HFFc6 (cell line): Measurements from ENCODE around the gene FAM168B. TPM values are rescaled to one million over a fixed set of nuclear protein-coding genes. Genes with fewer than 3 reads are reported as not detected.

Experiments used
- DNase-seq: peaks from one replicate; pipeline ENCODE4 v3.0.0-alpha.2; 2018
- H3K27ac Mint-ChIP-seq: 2 replicates; pipeline ENCODE4 v1.8.0; 2020; ENCODE audit warnings: mild to moderate bottlenecking, mixed read lengths
- H3K27me3 Mint-ChIP-seq: 2 replicates; pipeline ENCODE4 v1.8.0; 2021; ENCODE audit warnings: mild to moderate bottlenecking, moderate library complexity, mixed read lengths; ENCODE audit not compliant: insufficient read depth
- H3K36me3 Mint-ChIP-seq: 2 replicates; pipeline ENCODE4 v1.8.0; 2021; ENCODE audit warnings: low read depth, mixed read lengths
- H3K4me1 Mint-ChIP-seq: 2 replicates; pipeline ENCODE4 v1.8.0; 2020; ENCODE audit warnings: low read depth, mixed read lengths
- H3K4me3 Mint-ChIP-seq: 2 replicates; pipeline ENCODE4 v1.8.0; 2020; ENCODE audit warnings: mild to moderate bottlenecking, moderate library complexity, mixed read lengths
- H3K9me3 Mint-ChIP-seq: 2 replicates; pipeline ENCODE4 v1.8.0; 2020; ENCODE audit warnings: mild to moderate bottlenecking, mixed read lengths
- total RNA-seq, 6 experiments: library from RNA; stranded (reverse); fragmentation: NEBNext Ultra II Directional; extraction: Animal tissue kit (Norgen Biotek cat#: 25700); gene quantifications; 2 replicates in 1 of 6; 3 replicates in 5 of 6; pipeline ENCODE4 v1.2.3, GENCODE V29; 2021
- TF ChIP-seq, protein P1 (sequence below): fragments of 200-600 bp; sonication (generic); IDR thresholded peaks from 2 replicates; pipeline ENCODE4 v1.5.0; 2021; ENCODE audit warnings: antibody characterized with exemption, mild to moderate bottlenecking

Gene FAM168B
- total RNA-seq, 6 experiments from 2014 or later: 87.2 to 103 (median 95.3) TPM

DNA sequence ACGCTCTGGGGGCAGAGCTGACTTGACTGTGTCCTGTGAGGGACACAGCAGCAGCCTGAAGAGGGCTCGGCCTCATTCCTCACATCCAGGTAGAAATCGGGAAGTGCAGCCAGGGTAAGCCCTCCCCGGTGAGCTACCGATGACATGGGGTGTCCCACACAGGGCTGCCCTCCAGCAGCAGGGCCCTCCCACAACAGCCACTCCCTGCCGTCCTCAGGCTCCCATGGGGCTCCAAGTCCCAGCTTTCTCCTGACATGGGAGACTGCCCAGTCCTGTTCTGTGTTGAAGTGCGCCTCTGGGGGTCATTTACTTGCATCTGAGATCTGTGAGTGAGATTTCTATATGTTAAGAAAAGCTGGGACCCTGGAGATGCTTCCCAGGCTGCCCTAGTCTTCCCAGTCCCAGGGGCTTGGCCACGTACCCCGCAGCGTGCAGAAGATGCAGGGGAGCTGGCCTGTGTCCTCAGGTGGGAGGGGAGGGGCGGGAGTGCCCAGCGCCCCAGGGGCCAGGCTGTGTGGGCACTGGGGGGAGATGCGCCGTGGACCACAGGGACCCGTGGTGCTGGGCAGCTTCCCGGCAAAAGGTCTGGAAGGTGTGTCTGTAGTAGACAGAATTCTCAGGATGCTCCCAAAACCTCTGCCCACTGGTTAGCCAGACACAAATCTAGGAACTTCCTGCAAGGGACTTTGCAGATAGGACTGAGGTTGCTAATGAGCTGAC, 87.9 kb downstream of the FAM168B start:
- Mint-ChIP-seq H3K36me3 (no peaks in the 10 kb centered on the region), H3K27me3 (peaks cover 15% of the 10 kb centered on the region), H3K4me1 (no peaks in the 10 kb centered on the region), H3K4me3 (no peak overlapping the region), H3K9me3 (no peaks in the 10 kb centered on the region), H3K27ac (no peak overlapping the region)
- TF ChIP-seq, protein P1, sequence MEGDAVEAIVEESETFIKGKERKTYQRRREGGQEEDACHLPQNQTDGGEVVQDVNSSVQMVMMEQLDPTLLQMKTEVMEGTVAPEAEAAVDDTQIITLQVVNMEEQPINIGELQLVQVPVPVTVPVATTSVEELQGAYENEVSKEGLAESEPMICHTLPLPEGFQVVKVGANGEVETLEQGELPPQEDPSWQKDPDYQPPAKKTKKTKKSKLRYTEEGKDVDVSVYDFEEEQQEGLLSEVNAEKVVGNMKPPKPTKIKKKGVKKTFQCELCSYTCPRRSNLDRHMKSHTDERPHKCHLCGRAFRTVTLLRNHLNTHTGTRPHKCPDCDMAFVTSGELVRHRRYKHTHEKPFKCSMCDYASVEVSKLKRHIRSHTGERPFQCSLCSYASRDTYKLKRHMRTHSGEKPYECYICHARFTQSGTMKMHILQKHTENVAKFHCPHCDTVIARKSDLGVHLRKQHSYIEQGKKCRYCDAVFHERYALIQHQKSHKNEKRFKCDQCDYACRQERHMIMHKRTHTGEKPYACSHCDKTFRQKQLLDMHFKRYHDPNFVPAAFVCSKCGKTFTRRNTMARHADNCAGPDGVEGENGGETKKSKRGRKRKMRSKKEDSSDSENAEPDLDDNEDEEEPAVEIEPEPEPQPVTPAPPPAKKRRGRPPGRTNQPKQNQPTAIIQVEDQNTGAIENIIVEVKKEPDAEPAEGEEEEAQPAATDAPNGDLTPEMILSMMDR: no peak
- no peak for DNase-seq

DNA sequence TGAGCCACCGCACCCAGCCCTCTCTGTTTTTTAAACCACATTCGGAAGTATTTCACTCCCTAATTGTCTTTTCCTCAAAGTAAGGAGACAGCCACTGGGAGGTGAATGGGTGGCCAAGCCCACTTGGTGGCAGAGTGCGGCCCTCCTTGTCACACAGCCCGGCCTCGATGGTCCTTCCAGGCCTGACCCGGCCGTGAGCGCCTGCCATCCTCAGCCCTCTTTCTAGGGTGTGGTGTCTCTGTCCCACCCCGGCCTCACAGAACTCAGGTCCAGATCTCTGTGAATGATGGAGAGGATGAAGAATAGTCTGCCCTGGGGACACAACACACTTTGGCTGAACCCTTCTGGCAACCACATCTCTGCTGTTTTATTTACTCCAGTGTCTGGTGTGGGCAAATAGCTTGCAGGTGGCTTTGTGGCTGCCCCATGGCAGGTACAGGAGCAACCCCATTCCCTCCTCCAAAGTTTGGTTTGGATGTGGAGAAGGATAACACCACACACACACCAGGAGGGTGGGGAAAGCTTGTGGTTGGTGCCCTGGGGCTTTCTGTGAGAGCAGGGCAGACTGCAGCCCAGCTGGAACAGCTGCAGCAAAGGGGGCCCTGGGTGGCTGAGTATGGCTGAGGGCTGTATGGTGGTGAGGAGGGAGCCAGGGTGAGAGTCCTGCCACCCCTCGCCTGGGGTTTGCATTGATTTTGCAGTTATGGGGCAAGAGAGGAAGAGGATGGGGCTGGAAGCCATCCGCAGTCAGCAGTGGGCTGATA, 88.6 kb downstream of the FAM168B start:
- H3K27me3 Mint-ChIP-seq: peaks cover 9% of the 10 kb centered on the region

DNA sequence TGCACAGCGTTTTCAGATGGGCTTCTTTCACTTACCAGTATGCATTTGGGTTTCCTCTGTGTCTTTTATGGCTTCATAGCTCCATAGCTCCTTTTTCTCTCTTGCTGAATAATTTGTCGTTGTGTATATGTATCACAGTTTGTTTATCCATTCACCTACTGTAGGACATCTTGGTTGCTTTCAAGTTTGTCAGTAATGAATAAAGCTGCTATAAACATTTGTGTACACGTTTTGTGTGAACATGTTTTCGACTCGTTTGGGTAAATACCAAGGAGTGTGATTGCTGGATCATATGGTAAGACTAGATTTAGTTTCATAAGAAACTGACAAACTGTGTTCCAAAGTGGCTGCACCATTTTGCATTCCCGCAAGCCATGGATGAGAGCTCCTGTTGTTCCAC, 94.7 kb downstream of the FAM168B start:
- TF ChIP-seq, protein P1: no peak
- no peaks in the 10 kb centered on the region for H3K4me1 Mint-ChIP-seq
- H3K9me3 Mint-ChIP-seq: no peaks in the 10 kb centered on the region
- no peaks in the 10 kb centered on the region for H3K36me3 Mint-ChIP-seq
- H3K27ac Mint-ChIP-seq: no peak overlapping the region
- no peak overlapping the region for H3K4me3 Mint-ChIP-seq
- H3K27me3 Mint-ChIP-seq: peaks cover 2% of the 10 kb centered on the region
- no peak for DNase-seq

More for the DNA sequence above, 88.6 kb downstream of the FAM168B start:
- no peak for DNase-seq
- Mint-ChIP-seq H3K27ac (no peak overlapping the region), H3K4me1 (no peaks in the 10 kb centered on the region), H3K9me3 (no peaks in the 10 kb centered on the region), H3K36me3 (no peaks in the 10 kb centered on the region), H3K4me3 (no peak overlapping the region)
- TF ChIP-seq, protein P1: no peak

Other genes with a start within 250 kb of the FAM168B start
- gene PLEKHB2, start 11.9 kb upstream of the FAM168B start, total RNA-seq: 10 to 100 TPM; 87.3 to 96.2 (median 93.6) TPM
- under 1 TPM; 0.28 to 0.55 (median 0.41) TPM for gene POTEE, start 116.1 kb upstream of the FAM168B start, total RNA-seq